GM03348 (cell line): ENCODE measurements around the gene FGD2.
"Not testable (repeated sequence)": the region's sequence is repeated elsewhere in the genome, so short reads cannot be mapped to it uniquely, and the experiment has no call there.

Experiments used
- DNase-seq: peaks from one replicate; pipeline ENCODE4 v3.0.0; 2012; ENCODE audit warnings: low spot score

The FGD2 gene

GRCh38 chr6:37039958-37040357 lies 34.5 kb downstream of the FGD2 start:
- no peak for DNase-seq

- DNase-seq, result no peak
Observed at GRCh38 chr6:37041521-37041920, 36.1 kb downstream of the FGD2 start.

- DNase-seq, result no peak
Observed at GRCh38 chr6:37042150-37042549, 36.7 kb downstream of the FGD2 start.

GRCh38 chr6:37043091-37043490 lies 37.6 kb downstream of the FGD2 start:
- DNase-seq, result not testable (repeated sequence)

- DNase-seq, result no peak
Observed at GRCh38 chr6:37047346-37047688, 41.9 kb downstream of the FGD2 start.

GRCh38 chr6:37047689-37048402 lies 42.4 kb downstream of the FGD2 start:
- DNase-seq, result no peak

GRCh38 chr6:37048403-37048850 lies 43.0 kb downstream of the FGD2 start:
- DNase-seq, result no peak

- peak; percentile 53 for DNase-seq
Observed at GRCh38 chr6:37048851-37049757, 43.6 kb downstream of the FGD2 start.

- DNase-seq, result no peak
Observed at GRCh38 chr6:37049758-37050044, 44.2 kb downstream of the FGD2 start.

GRCh38 chr6:37050045-37050853 lies 44.8 kb downstream of the FGD2 start:
- no peak for DNase-seq

- DNase-seq, result no peak
Observed at GRCh38 chr6:37050854-37051137, 45.3 kb downstream of the FGD2 start.

GRCh38 chr6:37051138-37052026 lies 45.9 kb downstream of the FGD2 start:
- peak; percentile 84 for DNase-seq

- DNase-seq, result no peak
Observed at GRCh38 chr6:37052027-37052628, 46.7 kb downstream of the FGD2 start.

GRCh38 chr6:37053683-37054082 lies 48.2 kb downstream of the FGD2 start:
- no peak for DNase-seq

- no peak for DNase-seq
Observed at GRCh38 chr6:37054171-37054570, 48.7 kb downstream of the FGD2 start.

- no peak for DNase-seq
Observed at GRCh38 chr6:37054580-37054979, 49.1 kb downstream of the FGD2 start.

GRCh38 chr6:37056112-37056403 lies 50.6 kb downstream of the FGD2 start:
- no peak for DNase-seq

GRCh38 chr6:37056439-37057127 lies 51.1 kb downstream of the FGD2 start:
- no peak for DNase-seq

GRCh38 chr6:37057128-37057471 lies 51.6 kb downstream of the FGD2 start:
- no peak for DNase-seq

- DNase-seq, result no peak
Observed at GRCh38 chr6:37057678-37058077, 52.2 kb downstream of the FGD2 start.

GRCh38 chr6:37058084-37058586 lies 52.7 kb downstream of the FGD2 start:
- peak; percentile 44 for DNase-seq
